Endothelial cell of umbilical vein (primary cell): ENCODE measurements around the gene OXNAD1.

ENCODE experiments used
- EZH2 ChIP-seq: IDR thresholded peaks from 2 replicates; pipeline ENCODE4 v1.6.1; 2012; ENCODE audit warnings: borderline replicate concordance, low read depth, mild to moderate bottlenecking, moderate library complexity, low read length, inconsistent platforms; ENCODE audit not compliant: severe bottlenecking
- POLR2A ChIP-seq: IDR thresholded peaks from 2 replicates; pipeline ENCODE4 v1.6.1; 2012; ENCODE audit warnings: low read depth, mild to moderate bottlenecking, control low read depth, low read length
- POLR2AphosphoS5 ChIP-seq: IDR thresholded peaks from 2 replicates; pipeline ENCODE4 v1.6.1; 2012; ENCODE audit warnings: low read depth, mild to moderate bottlenecking, control low read depth, low read length, moderate library complexity; ENCODE audit not compliant: insufficient read depth
- TF ChIP-seq, protein P1 (sequence below), 2 donors: IDR thresholded peaks; 1 replicate in 1 of 2; 2 replicates in 1 of 2; pipeline ENCODE4 v1.5.1; 2011; ENCODE audit warnings: low read length in 2 of 2, mild to moderate bottlenecking in 2 of 2, moderate library complexity in 2 of 2, control low read depth in 1 of 2, inconsistent platforms in 1 of 2, low read depth in 1 of 2; ENCODE audit not compliant: insufficient read depth in 1 of 2; ENCODE audit errors: extremely low read depth in 1 of 2

GRCh38 chr3:16249886-16250285, 15.1 kb upstream of the OXNAD1 start:
- TF ChIP-seq, protein P1, sequence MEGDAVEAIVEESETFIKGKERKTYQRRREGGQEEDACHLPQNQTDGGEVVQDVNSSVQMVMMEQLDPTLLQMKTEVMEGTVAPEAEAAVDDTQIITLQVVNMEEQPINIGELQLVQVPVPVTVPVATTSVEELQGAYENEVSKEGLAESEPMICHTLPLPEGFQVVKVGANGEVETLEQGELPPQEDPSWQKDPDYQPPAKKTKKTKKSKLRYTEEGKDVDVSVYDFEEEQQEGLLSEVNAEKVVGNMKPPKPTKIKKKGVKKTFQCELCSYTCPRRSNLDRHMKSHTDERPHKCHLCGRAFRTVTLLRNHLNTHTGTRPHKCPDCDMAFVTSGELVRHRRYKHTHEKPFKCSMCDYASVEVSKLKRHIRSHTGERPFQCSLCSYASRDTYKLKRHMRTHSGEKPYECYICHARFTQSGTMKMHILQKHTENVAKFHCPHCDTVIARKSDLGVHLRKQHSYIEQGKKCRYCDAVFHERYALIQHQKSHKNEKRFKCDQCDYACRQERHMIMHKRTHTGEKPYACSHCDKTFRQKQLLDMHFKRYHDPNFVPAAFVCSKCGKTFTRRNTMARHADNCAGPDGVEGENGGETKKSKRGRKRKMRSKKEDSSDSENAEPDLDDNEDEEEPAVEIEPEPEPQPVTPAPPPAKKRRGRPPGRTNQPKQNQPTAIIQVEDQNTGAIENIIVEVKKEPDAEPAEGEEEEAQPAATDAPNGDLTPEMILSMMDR (IDR thresholded peaks at IDR 0.05; ENCODE audit: extremely low read depth in 1 of 2, insufficient read depth in 1 of 2, low read depth in 1 of 2, low read length in 2 of 2), result no peak
- TF ChIP-seq POLR2A (no peak), POLR2AphosphoS5 (no peak), EZH2 (no peak)
